ENCODE data around the gene REP15.

DNA sequence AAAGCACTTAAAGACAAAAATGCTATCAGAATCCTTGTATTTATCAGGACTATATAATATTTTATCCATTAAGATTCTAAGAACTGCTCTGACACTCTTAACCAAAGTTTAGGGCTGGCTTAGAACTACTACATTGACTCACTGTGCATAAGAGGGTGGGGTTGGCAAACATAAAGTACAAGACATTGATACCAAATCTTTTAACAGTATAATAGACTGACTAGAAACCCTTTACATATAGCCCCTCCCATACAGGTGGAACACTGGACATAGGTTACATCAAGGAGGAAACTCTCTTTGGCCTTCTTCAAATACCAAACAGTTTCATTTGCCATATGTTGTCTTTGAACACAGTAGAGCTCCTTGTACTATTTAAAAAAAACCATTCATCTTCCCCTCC lies 15.6 kb upstream of the REP15 start:
- no peak for TF ChIP-seq POLR2A (IDR thresholded peaks at IDR 0.05)
- TF ChIP-seq, protein P1, sequence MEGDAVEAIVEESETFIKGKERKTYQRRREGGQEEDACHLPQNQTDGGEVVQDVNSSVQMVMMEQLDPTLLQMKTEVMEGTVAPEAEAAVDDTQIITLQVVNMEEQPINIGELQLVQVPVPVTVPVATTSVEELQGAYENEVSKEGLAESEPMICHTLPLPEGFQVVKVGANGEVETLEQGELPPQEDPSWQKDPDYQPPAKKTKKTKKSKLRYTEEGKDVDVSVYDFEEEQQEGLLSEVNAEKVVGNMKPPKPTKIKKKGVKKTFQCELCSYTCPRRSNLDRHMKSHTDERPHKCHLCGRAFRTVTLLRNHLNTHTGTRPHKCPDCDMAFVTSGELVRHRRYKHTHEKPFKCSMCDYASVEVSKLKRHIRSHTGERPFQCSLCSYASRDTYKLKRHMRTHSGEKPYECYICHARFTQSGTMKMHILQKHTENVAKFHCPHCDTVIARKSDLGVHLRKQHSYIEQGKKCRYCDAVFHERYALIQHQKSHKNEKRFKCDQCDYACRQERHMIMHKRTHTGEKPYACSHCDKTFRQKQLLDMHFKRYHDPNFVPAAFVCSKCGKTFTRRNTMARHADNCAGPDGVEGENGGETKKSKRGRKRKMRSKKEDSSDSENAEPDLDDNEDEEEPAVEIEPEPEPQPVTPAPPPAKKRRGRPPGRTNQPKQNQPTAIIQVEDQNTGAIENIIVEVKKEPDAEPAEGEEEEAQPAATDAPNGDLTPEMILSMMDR (IDR thresholded peaks at IDR 0.05): no peak

Measured in vagina (tissue), 2 donors.